Esophagus (tissue), 2 donors: ENCODE results near the gene GTF2H2. TPM values are rescaled to one million over a fixed set of nuclear protein-coding genes. Genes with fewer than 3 reads are reported as not detected.
"Not testable (repeated sequence)": the region's sequence is repeated elsewhere in the genome, so short reads cannot be mapped to it uniquely, and the experiment has no call there.

Experiments used
- H3K27ac ChIP-seq, 2 donors: one replicate each; pipeline ENCODE4 v1.5.1; 2013; ENCODE audit warnings: low read depth in 2 of 2, mild to moderate bottlenecking in 2 of 2, inconsistent platforms in 1 of 2, low read length in 1 of 2, moderate library complexity in 1 of 2
- H3K27me3 ChIP-seq, 2 donors: one replicate each; pipeline ENCODE4 v1.6.1; 2013; ENCODE audit warnings: low read length in 2 of 2, control low read depth in 1 of 2, mild to moderate bottlenecking in 1 of 2; ENCODE audit not compliant: insufficient read depth in 2 of 2, control insufficient read depth in 1 of 2
- H3K36me3 ChIP-seq, 2 donors: one replicate each; pipeline ENCODE4 v1.6.1; 2013; ENCODE audit warnings: low read length in 1 of 2; ENCODE audit not compliant: control insufficient read depth in 2 of 2, insufficient read depth in 2 of 2
- H3K4me1 ChIP-seq, 2 donors: one replicate each; pipeline ENCODE4 v1.6.1; 2013; ENCODE audit warnings: low read length in 1 of 2; ENCODE audit not compliant: control insufficient read depth in 2 of 2, insufficient read depth in 2 of 2
- H3K4me3 ChIP-seq, 2 donors: one replicate each; pipeline ENCODE4 v1.5.1; 2013; ENCODE audit warnings: low read length in 2 of 2, mild to moderate bottlenecking in 2 of 2, low read depth in 1 of 2, moderate library complexity in 1 of 2
- H3K9me3 ChIP-seq, 2 donors: one replicate each; pipeline ENCODE4 v1.6.1; 2013; ENCODE audit warnings: mild to moderate bottlenecking in 2 of 2, low read depth in 1 of 2, low read length in 1 of 2, moderate library complexity in 1 of 2; ENCODE audit not compliant: control insufficient read depth in 2 of 2, insufficient read depth in 1 of 2
- WGBS, 2 donors: extraction: QIAGEN DNeasy Blood & Tissue Kit; methylation state at CpG; one replicate each; pipeline ENCODE4 v1.1.7; 2013; 5-methylcytosine and 5-hydroxymethylcytosine counted together
- polyA plus RNA-seq, 2 donors: library from polyadenylated mRNA; stranded (reverse); fragments of 200-250 nt; gene quantifications; one replicate each; pipeline ENCODE4 v1.2.3, GENCODE V29; 2013
- donor health status: healthy with polysubstance abuse.
- donor health status: Bipolar disorder and iron deficiency.

GTF2H2 gene
- polyA plus RNA-seq, 2 donors = 2.3 to 4.0 TPM

DNA sequence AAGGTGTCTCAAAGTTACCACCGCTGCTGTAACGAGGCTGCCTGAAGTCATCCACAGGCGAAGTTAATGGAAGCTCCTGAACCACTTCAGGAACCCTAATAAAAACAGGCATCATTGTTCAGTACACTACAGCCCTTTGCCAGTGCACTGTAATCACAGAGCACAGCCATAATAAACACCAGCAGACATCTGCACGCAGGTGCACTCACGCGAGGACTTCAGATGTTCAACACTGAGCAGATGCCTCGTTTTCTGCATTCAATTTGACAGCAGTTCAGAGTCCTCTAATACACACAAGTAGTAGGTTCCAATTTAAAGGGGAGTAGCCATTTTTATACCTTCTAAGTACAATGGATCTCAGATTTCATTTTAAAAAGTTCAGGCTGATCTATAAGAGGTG lies 15.4 kb upstream of the GTF2H2 start:
- no CpG with 5 or more reads among the region's 7 CpGs for WGBS, 2 donors
- H3K27me3 ChIP-seq, H3K4me3 ChIP-seq, H3K36me3 ChIP-seq, H3K9me3 ChIP-seq, H3K4me1 ChIP-seq, H3K27ac ChIP-seq: not testable (repeated sequence)

GRCh38 chr5:71082340-71082739 lies 14.9 kb upstream of the GTF2H2 start:
- H3K27me3 ChIP-seq, H3K9me3 ChIP-seq, H3K27ac ChIP-seq, H3K4me3 ChIP-seq, H3K4me1 ChIP-seq, H3K36me3 ChIP-seq: not testable (repeated sequence)
- WGBS, 2 donors = no CpG with 5 or more reads among the region's 2 CpGs

- H3K4me3 ChIP-seq, H3K4me1 ChIP-seq, H3K27me3 ChIP-seq, H3K36me3 ChIP-seq, H3K27ac ChIP-seq, H3K9me3 ChIP-seq: not testable (repeated sequence)
- no CpG with 5 or more reads among the region's 1 CpG for WGBS, 2 donors
Measured at GRCh38 chr5:71061322-71061721, 6.2 kb downstream of the GTF2H2 start.

GRCh38 chr5:71059426-71059825 lies 8.1 kb downstream of the GTF2H2 start:
- not testable (repeated sequence) for H3K9me3 ChIP-seq, H3K4me1 ChIP-seq, H3K4me3 ChIP-seq, H3K27me3 ChIP-seq, H3K27ac ChIP-seq, H3K36me3 ChIP-seq
- WGBS, 2 donors = no CpG with 5 or more reads among the region's 3 CpGs

DNA sequence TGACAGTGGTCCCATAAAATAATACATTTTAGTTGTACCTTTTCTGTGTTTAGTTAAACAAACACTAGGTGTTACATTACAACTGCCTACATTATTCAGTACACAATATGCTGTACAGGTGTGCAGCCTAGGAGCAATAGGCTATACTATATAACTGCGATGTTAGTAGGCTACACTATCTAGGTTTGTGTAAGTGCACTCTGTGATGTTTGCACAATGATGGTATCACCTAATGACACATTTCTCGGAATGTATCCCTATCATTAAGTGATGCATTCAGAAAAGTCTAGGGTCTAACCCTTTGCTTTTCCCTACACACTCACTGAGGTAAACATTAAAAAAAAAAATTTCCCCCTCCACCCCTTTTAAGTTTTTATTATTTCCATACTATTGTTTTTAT lies 22.7 kb downstream of the GTF2H2 start:
- H3K4me1 ChIP-seq, H3K36me3 ChIP-seq, H3K27me3 ChIP-seq, H3K27ac ChIP-seq, H3K9me3 ChIP-seq, H3K4me3 ChIP-seq: not testable (repeated sequence)
- WGBS, 2 donors = 88 to 93% methylated on average over 1 to 2 of the region's 2 CpGs

- H3K4me1 ChIP-seq, H3K27ac ChIP-seq, H3K4me3 ChIP-seq, H3K9me3 ChIP-seq, H3K27me3 ChIP-seq, H3K36me3 ChIP-seq: not testable (repeated sequence)
- WGBS, 2 donors = no CpG with 5 or more reads among the region's 2 CpGs
Measured at GRCh38 chr5:71044128-71044527, 23.3 kb downstream of the GTF2H2 start.

GRCh38 chr5:71031046-71031776 lies 36.3 kb downstream of the GTF2H2 start:
- H3K27me3 ChIP-seq, H3K9me3 ChIP-seq, H3K36me3 ChIP-seq, H3K4me3 ChIP-seq, H3K27ac ChIP-seq, H3K4me1 ChIP-seq: not testable (repeated sequence)
- WGBS, 2 donors = no CpG with 5 or more reads among the region's 7 CpGs

- H3K9me3 ChIP-seq, H3K4me3 ChIP-seq, H3K27me3 ChIP-seq, H3K36me3 ChIP-seq, H3K4me1 ChIP-seq, H3K27ac ChIP-seq: not testable (repeated sequence)
- WGBS, 2 donors = no CpG with 5 or more reads among the region's 8 CpGs
Measured at GRCh38 chr5:71025289-71025953, 42.1 kb downstream of the GTF2H2 start, which contains the start of gene NAIP. Gene NAIP (minus strand): TSS chr5:71025339. CDS start chr5:71012915, 12,424 bp downstream.

- H3K9me3 ChIP-seq, H3K4me3 ChIP-seq, H3K4me1 ChIP-seq, H3K27me3 ChIP-seq, H3K36me3 ChIP-seq, H3K27ac ChIP-seq: not testable (repeated sequence)
- no CpG with 5 or more reads among the region's 6 CpGs for WGBS, 2 donors
Measured at GRCh38 chr5:71020643-71021042, 46.8 kb downstream of the GTF2H2 start.

GRCh38 chr5:71018376-71019005 lies 49.0 kb downstream of the GTF2H2 start:
- not testable (repeated sequence) for H3K36me3 ChIP-seq, H3K27me3 ChIP-seq, H3K9me3 ChIP-seq, H3K4me1 ChIP-seq, H3K4me3 ChIP-seq, H3K27ac ChIP-seq
- WGBS, 2 donors = no CpG with 5 or more reads among the region's 6 CpGs
